GM21529 (cell line): ENCODE results near the gene ULK2.
"Not testable (repeated sequence)": the region's sequence is repeated elsewhere in the genome, so short reads cannot be mapped to it uniquely, and the experiment has no call there.

Experiments used
- ATAC-seq: cut with Tn5 transposase; IDR thresholded peaks from one replicate; pipeline ENCODE4 v1.9.1; 2021; ENCODE audit not compliant: unreplicated experiment

The ULK2 gene

DNA sequence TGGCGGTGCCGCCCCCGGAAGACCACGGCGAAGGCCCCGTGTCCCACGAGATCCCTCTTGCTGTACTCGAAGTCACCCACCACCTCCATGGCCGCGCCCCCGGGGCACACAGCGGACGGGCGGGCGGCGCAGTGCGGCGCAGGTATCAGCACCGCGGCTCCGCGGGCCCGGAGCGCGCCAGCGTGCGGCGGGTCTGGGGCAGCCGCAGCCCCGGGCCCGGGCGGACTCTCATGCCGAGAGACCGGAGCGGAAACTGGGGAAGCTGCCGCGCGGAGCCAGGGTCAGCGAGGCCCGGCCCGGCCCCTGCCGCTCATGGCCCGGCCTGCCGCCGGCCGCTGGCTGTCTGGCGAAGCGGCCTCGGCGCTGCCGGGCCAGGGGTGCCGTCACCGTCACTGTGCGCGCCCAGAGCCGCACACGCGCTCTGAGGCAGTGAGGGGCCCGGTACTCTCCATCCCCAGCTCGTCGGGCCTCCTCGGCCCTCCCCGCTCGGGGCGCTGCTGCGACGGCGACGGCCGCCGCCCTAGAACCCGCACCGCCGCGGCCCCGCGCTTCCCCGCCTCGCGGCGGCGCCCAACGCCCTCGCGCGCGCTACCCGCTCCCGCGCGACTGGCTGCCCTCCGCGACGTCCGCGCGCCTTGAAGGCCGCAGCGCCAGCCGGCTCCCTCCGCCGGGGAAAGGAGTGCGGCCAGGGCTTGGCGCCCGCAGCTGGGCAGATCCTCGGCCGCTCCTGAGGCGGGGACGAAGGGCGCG lies at the start of gene ULK2:
Gene ULK2, minus strand, starts transcription at position 608 of the 750 bp plus-strand sequence. Its CDS starts 519 bp downstream, at position 89.
- peak; percentile 44 for ATAC-seq

DNA sequence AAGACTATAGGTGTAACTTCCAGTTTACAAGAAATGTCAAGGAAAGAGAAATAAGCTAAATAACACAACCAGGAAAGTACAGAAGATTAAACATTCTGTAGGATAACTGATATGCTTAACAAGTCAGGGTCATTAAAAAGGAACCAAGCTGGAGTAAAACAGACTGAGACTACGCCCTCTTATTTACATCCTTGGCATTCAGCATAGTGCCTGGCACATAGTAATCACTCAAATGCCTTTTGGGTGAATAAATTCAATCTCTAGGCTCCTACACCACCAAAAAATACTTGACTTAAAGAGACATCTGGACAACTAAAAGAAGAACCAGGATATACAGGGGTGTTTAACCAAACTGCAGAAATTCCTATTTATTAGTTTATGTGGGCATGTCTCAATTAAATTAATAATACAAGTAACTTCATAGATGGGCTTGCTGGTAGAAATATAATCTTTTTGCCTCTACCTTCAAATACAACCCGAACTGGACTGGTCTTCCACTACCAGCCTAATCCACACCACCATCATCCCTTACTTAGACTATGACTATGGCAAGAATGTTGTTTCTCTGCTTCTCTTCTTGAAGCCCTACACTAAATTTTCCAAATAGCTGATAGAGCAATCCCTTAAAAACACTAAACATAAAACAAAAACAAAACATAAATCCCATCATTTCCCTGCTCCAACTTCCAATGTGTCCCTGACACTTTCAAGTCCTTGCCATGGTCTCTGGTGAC lies 47.7 kb upstream of the ULK2 start:
- no peak for ATAC-seq

DNA sequence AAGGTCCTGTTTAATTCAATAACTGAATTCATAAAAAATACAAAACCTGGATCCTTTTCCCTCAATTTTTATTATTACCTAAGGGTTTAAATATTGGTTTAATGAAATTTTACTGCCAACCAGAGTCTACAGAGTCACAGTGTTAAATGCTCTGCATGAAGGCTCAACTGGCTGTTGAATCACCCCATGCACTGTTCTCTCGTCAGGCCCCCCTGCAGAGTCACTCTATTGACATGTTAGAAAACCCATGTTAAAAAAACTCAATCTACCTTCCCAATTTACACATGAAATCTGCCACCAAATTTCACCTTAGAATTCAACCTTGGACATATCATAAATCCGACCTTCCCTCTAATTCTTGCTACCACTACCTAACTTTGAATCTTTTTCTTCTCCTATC lies 43.3 kb upstream of the ULK2 start:
- ATAC-seq: no peak

DNA sequence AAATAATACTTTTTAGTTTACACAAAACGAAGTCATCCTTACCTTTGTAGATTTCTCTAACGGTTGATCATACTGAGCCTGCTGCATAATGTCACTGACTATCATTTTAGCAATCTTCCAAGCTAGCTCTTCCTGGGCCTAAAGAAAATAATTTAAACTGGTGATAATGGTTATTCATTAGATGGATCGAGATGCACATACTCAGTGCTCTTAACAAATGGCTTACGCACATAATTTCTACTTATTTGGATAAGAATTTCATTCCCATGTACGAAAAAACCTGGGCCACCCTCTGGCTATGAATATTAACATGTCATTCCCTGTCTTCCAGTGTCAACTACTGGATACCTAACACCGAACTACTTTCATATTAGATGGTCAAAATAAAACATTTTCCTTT lies 41.4 kb upstream of the ULK2 start:
- ATAC-seq: no peak

DNA sequence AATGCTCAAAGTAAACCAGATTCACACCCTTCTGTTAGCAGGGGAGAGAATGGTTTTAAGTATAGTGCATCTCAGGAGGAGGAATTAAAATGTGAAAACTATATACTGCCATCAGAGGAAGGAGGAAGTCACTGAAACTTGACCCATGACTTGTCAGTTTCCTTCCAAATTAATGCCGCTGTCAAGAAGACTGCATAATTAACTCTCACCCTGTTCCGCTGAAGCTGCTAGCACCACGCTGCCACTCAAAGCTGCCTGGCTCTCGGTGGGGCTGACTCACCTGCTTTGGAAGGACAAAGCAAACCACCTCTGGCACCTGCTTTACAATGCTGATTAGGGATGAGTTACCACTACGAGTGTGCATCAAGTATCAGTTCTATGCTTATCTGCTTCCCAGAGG lies 37.8 kb upstream of the ULK2 start:
- ATAC-seq: no peak

DNA sequence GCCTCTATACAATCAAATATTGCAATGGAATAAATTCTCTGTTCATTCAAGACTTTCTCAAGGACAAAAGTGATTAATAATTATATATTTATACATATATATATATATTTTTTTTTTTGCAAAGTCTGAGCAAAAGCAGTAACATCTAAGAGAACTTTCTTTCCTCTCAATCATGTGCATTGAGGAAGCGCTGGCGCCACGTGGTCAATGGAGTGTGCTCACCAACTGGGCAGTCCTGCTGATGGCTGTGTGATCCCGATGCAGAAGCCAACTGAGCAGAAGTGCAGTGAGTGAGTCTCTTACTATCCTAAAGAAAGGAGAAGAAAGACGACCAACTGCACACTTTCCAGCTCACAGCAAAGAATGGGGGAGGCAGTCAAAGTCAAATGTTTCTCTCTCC lies 37.2 kb upstream of the ULK2 start:
- ATAC-seq: no peak

DNA sequence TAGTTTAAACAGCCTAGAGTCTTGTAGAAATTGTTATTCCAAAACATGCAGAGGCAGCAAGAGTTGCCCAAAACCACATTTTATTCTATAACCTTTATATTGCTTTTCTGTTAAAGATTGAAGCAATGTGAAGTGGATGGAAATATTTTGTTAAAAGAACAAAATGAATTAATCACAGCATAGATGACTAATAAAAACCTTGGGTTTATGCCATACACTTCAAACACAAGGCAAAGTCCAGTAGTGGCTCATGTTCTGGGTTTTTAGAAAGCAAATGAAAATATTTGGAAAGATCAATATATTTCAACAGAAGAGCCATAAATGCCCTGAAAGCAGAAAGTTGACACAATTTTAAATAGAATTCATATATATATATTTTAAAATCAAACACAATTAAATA lies 36.7 kb upstream of the ULK2 start:
- no peak for ATAC-seq

DNA sequence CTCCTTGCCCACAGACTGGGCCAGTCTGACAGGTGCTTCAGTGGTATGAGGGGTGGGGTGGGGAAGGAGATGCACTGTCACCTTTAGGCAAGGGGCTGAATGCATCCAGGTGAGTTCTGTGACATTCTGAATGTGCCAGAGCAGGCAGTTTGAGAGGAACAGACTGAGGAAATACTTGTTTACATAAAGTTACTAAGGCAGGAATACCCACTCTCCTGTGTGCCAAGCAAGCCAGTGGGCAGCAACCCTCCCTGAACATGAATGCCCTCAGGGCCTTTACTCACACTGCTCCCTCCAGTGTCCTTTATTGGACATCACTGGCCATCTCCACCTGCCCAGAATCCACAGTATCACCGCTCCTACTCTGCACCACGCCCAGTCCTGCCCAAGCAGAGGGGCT lies 33.1 kb upstream of the ULK2 start:
- no peak for ATAC-seq

DNA sequence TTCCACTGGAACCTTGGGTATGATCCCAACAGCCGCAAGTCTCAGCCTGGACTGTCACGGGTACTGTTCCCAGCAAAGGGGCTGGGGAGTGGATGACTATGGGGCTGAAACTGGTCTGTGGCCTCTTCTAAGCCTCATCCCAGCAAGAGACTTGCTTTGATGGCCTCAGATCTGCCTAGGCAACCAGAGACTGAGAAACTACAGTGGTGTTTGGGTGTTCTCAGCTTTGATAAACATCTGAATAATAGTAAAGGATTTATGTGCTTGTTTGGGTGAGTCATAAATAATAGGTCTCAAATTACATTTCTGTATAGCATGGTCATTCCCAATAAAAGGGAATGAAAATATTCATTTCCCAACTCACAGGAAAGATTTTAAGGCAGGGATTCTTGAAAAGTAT lies 30.2 kb upstream of the ULK2 start:
- no peak for ATAC-seq

DNA sequence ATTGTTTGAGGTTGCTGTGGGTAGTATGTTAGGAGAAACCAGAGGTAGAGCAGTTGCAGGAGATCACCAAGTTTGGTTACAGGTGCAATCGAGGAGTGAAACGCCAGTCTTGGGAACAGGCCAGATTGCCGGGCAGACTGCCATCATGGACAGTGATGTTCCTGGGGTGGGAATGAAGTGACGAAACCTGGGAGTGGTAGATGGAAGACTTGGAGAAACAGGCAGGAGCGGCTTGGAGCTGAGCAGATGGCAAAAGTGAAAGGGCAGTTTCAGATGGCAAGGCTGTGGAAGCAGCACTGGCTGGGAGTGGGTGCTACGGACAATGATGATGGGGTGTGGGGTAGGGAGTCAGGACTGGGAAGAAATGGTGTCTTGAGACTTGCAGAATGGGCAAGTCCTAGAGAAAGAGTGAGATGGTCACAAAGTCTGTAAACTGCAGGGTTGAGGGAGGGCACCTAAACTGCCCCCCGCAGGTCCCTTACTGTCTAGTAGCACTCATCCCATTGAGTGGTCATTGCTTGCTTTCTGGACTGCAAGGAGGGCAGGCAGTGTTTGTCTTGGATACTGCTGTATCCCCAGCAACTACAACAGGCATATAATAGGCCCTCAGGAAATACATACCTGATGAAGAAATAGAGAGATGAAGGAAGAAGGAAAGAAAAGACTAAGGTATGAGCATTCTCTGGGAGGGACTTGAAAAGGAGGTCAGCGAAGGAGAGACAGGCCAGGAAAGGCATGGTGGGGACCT lies 29.5 kb upstream of the ULK2 start:
- ATAC-seq: no peak

DNA sequence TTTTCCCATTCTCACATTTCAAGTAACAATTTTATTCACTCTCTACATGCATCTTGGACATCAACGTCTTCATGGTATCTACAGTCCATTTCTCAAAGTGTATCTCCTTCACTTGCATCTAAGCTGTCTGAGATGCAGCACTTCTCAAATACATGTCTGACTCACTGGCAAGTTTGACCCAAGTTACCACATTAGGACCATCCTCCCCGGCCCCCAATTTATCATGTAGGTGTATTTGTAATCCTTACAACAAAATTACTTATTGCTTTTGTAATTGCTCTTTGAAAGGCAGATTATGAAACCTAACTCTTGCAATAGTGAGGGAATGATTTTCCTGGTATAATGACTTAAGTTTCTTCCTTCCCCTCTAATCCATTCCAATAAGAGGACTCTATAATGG lies 28.9 kb upstream of the ULK2 start:
- ATAC-seq: no peak

DNA sequence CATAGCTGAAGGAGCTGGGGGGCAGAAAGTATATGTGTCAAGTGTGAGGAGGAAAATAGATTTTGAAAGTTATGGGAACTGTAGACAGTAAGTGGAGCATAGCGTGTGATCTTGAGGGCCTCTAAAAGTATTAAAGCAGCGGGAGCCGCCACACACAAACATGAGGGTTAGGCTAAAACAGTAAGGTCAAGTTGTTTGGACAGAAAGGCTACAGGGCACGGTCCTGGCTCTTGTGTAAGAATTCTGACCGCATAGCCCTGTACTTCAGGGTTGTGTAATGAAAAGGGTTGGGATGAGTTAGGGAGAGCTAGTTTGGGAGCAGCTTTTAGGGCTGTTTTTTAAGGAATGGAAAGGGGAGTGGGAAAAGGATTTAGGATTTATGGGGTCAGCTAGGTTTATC lies 22.8 kb upstream of the ULK2 start:
- not testable (repeated sequence) for ATAC-seq

DNA sequence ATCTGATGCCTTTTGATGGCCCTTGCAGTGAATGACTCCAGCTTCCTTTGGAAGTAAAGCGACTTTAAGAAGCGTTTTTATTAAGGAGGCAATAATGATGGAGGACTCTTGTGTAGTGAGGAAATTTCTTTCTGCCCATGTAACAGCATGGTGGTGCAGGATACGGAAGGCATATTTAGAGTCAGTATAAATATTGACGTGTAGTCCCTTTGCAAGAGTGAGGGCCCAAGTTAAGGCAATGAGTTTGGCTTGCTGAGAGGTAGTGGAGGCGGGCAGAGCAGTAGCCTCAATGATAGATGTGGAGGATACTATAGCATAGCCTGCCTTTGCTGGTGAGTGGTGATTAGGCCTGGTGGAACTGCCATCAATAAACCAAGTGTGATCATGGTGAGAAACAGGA lies 22.3 kb upstream of the ULK2 start:
- ATAC-seq: not testable (repeated sequence)

DNA sequence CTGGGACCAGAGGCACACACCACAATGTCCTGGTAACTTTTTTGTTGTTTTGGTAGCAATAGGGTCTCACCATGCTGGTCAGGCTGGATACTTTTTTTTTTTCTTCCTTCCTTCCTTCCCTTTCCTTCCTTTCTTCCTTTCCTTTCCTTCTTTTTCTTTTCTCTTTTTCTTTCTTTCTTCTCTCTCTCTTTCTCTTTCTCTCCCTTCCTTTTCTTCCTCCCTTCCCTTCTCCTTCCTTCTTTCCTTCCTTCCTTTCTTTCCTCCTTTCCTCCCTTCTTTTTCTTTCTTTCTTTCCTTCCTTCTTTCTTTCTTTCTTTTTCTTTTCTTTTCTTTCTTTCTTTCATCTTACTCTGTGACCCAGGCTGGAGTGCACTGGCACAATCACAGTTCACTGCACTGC lies 18.4 kb upstream of the ULK2 start:
- no peak for ATAC-seq

DNA sequence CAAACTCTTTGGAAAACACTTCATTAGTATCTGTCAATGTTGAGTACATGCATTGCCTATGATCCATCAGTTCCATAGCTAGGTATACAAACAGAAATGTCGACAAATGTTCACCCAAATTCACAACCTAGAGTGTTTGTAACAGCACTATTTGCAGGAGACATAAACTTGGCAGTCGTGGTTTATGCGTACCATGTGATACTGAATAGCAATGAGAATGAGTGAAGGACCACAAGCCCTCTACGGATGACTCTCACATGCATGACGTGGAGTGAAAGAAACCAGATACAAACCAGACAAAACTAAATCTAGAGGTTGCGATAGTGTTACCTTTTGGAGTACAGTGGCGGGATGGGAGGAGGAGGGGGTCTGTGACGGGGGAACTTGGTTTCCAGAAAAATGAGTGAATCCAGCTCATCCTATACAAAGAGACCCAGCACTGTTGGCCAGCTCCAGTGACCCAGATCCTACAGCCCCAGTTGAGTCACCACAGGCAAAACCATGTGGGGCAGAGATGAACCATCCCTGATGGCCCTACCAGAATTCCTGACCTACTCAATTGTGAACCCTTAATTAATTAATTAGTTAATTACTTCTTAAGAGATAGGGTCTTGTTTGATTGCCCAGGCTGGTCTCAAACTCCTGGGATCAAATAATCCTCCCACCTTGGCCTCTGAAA lies 15.9 kb upstream of the ULK2 start:
- no peak for ATAC-seq

DNA sequence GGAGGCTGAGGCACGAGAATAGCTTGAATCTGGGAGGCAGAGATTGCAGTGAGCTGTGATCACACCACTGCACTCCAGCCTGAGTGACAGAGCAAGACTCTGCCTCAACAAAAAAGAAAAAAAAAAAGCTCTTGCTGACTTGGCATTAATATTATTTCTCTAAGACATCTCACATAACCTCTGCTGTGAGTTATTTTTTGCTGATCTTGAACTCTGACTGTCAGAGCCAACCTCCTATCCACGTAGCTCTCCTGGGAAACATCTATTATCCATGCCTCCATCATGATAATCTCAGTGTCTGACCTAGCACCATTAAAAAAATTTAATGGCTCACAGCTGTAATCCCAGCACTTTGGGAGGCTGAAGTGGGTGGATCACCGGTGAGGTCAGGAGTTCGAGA lies 12.7 kb upstream of the ULK2 start:
- ATAC-seq: no peak

DNA sequence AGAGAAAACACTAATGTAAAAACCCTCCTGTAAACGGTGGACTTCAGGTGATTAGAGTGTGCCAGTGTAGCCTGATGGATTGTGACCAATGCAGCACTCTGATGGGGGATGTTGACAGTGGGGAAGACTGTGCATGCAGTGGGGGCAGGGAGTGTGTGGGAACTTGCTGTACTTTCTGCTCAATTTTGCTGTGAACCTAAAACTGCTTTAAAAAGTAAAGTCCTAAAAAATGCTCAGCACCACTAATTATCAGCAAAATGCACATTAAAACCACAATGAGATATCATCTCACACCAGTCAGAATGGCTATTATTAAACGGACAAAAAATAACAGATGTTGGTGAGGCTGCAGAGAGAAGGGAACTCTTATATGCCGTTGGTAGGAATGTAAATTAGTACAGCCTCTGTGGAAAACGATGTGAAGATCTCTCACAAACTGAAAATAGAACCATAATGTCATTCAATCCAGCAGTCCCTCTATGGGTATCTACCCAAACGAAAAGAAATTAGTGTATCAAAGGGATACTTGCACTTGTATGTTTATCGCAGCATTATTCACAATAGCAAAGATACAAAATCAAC lies 9.7 kb upstream of the ULK2 start:
- no peak for ATAC-seq

DNA sequence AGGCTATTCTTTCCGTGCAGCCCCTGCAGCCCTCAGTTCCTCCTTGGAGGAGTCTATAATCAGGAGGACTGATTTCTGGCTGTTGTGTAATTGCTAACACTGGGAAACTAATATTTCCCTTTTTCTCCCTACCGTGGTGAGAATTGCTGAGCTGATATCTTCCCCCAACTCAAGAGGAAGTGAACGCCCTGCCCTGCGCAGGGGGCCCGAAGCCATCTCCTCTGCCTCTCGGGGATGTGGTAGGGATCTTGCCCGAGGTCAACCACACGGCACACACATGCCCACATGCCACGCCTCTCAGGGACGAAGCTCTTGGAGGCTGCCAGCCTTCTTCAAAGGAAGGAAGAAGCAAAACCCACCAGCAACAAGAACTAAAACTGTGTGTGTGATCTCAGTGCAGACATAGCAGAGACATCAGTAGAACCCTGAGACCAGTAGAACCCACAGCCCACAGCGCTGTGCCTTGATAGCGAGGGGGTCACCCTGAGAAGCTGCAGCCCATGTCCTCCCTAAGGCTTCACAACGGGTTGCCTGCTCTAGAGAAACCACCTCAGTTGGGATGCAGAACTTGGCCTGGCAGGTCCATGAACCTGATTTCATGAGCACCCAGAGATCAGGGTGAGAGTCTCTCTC lies 8.9 kb upstream of the ULK2 start:
- ATAC-seq: no peak

DNA sequence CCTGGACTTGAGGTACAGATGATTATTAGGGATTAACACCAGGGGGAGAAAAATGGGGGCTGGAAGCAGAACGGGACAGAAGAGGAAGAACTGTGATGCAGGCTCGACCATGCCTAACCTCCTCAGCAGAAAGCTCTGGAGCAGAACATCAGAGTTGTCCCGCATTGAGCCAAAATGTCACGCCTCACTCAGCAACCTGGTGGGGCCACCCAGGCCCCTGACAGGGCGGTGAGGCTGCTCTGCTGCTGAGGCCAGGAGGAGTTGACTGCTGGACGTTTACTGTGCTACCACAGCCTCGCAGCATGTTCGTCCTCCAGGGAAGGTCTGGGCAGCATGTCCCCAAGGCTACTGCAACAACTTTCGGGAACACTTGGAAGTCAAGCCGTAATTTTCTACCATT lies 6.5 kb upstream of the ULK2 start:
- no peak for ATAC-seq

DNA sequence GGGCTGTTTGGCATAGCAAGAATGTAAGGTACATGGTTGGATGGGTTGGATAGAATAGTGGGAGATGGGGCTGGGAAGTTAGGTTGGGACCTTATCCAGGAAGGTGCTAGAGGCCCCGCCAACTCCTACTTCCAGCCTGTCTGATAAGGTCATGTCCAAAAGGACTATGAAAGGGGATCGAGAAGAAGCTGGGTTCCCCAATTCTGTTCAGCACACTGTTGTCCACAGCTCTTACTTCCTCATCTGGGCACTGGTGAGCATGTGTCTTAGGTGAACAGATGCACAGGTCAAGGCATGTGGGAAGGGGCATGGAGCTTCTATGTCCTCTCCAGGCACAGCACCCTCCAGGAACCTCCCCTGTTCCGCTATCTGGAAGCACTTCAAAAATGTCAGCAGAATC lies 5.6 kb upstream of the ULK2 start:
- no peak for ATAC-seq

DNA sequence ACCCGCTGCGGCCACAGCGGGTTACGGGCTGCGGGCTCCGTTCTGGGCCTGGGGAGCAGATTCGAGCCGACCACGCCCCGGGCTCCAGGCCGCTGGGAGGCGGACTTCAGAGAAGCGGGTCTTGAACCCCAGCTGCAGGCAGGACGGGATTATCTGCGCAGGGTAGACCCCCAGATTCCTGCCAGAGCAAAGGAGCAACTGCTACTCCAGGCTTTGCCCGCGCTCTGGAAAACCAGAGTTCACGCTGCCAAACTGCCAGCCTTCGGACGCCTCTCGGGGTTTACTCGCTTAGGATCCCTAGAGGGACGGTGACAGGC lies 301 bp upstream of the ULK2 start:
- no peak for ATAC-seq
